Thoracic aorta (tissue), 2 donors: ENCODE results near the gene COL7A1. TPM values are rescaled to one million over a fixed set of nuclear protein-coding genes. Genes with fewer than 3 reads are reported as not detected.

Experiments
- ATAC-seq: fragments of 150-250 bp; one replicate; pipeline ENCODE4 v1.8.0; 2017; ENCODE audit warnings: low read depth; ENCODE audit not compliant: insufficient number of reproducible peaks, low FRiP score
- DNase-seq: peaks from one replicate; pipeline ENCODE4 v3.0.0-alpha.2; 2020; ENCODE audit warnings: low spot score
- H3K27ac ChIP-seq, 2 donors: fragments of 200-600 bp; sonication (generic); 1 replicate in 1 of 2; 2 replicates in 1 of 2; pipeline ENCODE4 v1.5.1; 2016; ENCODE audit warnings: mild to moderate bottlenecking in 2 of 2, moderate library complexity in 2 of 2
- H3K27me3 ChIP-seq: fragments of 200-600 bp; sonication (generic); replicated peaks from 2 replicates; pipeline ENCODE4 v1.6.0; 2016; ENCODE audit warnings: mild to moderate bottlenecking; ENCODE audit not compliant: insufficient read depth
- H3K36me3 ChIP-seq: fragments of 200-600 bp; sonication (generic); one replicate; pipeline ENCODE4 v1.5.1; 2016
- H3K4me1 ChIP-seq, 2 donors: fragments of 200-600 bp; sonication (generic); 1 replicate in 1 of 2; 2 replicates in 1 of 2; pipeline versions ENCODE4 v1.5.1 to v1.6.0; 2016; ENCODE audit warnings: low read depth in 2 of 2, mild to moderate bottlenecking in 1 of 2; ENCODE audit not compliant: control insufficient read depth in 1 of 2
- H3K4me3 ChIP-seq: fragments of 200-600 bp; sonication (generic); 2 replicates; pipeline ENCODE4 v1.5.1; 2016; ENCODE audit warnings: mild to moderate bottlenecking
- H3K9me3 ChIP-seq: fragments of 200-600 bp; sonication (generic); 2 replicates; pipeline ENCODE4 v1.5.1; 2016
- CTCF ChIP-seq: fragments of 200-600 bp; sonication (generic); IDR thresholded peaks from one replicate; pipeline ENCODE4 v1.5.1; 2019; ENCODE audit warnings: antibody characterized with exemption
- total RNA-seq, 2 donors: library from RNA; depleted of rRNA; stranded (reverse); fragments of >200 nt; gene quantifications; one replicate each; pipeline versions ENCODE4 v1.1.0 to v1.2.3, GENCODE V29; 2016

Gene COL7A1
- total RNA-seq, 2 donors from 2014 or later: 16.4 to 26.7 TPM

GRCh38 chr3:48588230-48588629, 6.9 kb downstream of the COL7A1 start:
- no peak for TF ChIP-seq CTCF
- DNase-seq (no peak), ATAC-seq (no peak)
- H3K27me3 ChIP-seq: no peaks in the 10 kb centered on the region
- no peak overlapping the region for H3K4me3 ChIP-seq
- H3K4me1 ChIP-seq: no peaks in the 10 kb centered on the region
- H3K27ac ChIP-seq: no peak overlapping the region
- H3K9me3 ChIP-seq: no peaks in the 10 kb centered on the region
- H3K36me3 ChIP-seq: no peaks in the 10 kb centered on the region

- Histone ChIP-seq H3K4me3 (no peak overlapping the region), H3K36me3 (no peaks in the 10 kb centered on the region), H3K4me1 (no peaks in the 10 kb centered on the region), H3K27me3 (no peaks in the 10 kb centered on the region), H3K27ac (no peak overlapping the region), H3K9me3 (no peaks in the 10 kb centered on the region)
- ATAC-seq (no peak), DNase-seq (no peak)
- TF ChIP-seq CTCF: no peak
Measured at GRCh38 chr3:48587686-48588085, 7.4 kb downstream of the COL7A1 start.

GRCh38 chr3:48585411-48585810, 9.7 kb downstream of the COL7A1 start:
- DNase-seq: no peak
- no peaks in the 10 kb centered on the region for H3K36me3 ChIP-seq
- H3K4me1 ChIP-seq: no peaks in the 10 kb centered on the region
- no peak overlapping the region for H3K4me3 ChIP-seq
- no peaks in the 10 kb centered on the region for H3K27me3 ChIP-seq
- TF ChIP-seq CTCF: no peak
- no peak overlapping the region for H3K27ac ChIP-seq
- no peaks in the 10 kb centered on the region for H3K9me3 ChIP-seq
- ATAC-seq: no peak

GRCh38 chr3:48584836-48585235, 10.3 kb downstream of the COL7A1 start:
- H3K27ac ChIP-seq: no peak overlapping the region
- no peaks in the 10 kb centered on the region for H3K4me1 ChIP-seq
- H3K4me3 ChIP-seq: no peak overlapping the region
- no peaks in the 10 kb centered on the region for H3K9me3 ChIP-seq
- no peaks in the 10 kb centered on the region for H3K36me3 ChIP-seq
- no peak for TF ChIP-seq CTCF
- no peak for ATAC-seq
- H3K27me3 ChIP-seq: no peaks in the 10 kb centered on the region
- DNase-seq: no peak

- no peak for TF ChIP-seq CTCF
- Histone ChIP-seq H3K36me3 (no peaks in the 10 kb centered on the region), H3K9me3 (no peaks in the 10 kb centered on the region), H3K4me1 (no peaks in the 10 kb centered on the region), H3K4me3 (no peak overlapping the region), H3K27me3 (no peaks in the 10 kb centered on the region), H3K27ac (no peak overlapping the region)
- DNase-seq: no peak
- ATAC-seq: no peak
Measured at GRCh38 chr3:48581621-48582481, 13.3 kb downstream of the COL7A1 start.
